WI38 (cell line): ENCODE data around the gene STIMATE.

Experiments used
- H3K4me3 ChIP-seq: 2 replicates; pipeline ENCODE4 v1.5.1; 2011; ENCODE audit warnings: low read depth, mild to moderate bottlenecking, control low read depth, low read length
- CTCF ChIP-seq: IDR thresholded peaks from 2 replicates; pipeline ENCODE4 v1.5.1; 2012; ENCODE audit warnings: low read depth, mild to moderate bottlenecking, control low read depth, low read length

Gene STIMATE

GRCh38 chr3:52813810-52814209, 83.5 kb downstream of the STIMATE start:
- no peak for TF ChIP-seq CTCF
- H3K4me3 ChIP-seq = no peak overlapping the region

- H3K4me3 ChIP-seq = no peak overlapping the region
- no peak for TF ChIP-seq CTCF
Measured at GRCh38 chr3:52811452-52812011, 85.8 kb downstream of the STIMATE start.

GRCh38 chr3:52810923-52811322, 86.4 kb downstream of the STIMATE start:
- TF ChIP-seq CTCF = no peak
- no peak overlapping the region for H3K4me3 ChIP-seq

- no peak for TF ChIP-seq CTCF
Measured at GRCh38 chr3:52809662-52810377, 87.5 kb downstream of the STIMATE start.

GRCh38 chr3:52809149-52809548, 88.2 kb downstream of the STIMATE start:
- no peak for TF ChIP-seq CTCF
- no peak overlapping the region for H3K4me3 ChIP-seq

More at GRCh38 chr3:52809662-52810377, 87.5 kb downstream of the STIMATE start:
- H3K4me3 ChIP-seq = no peak overlapping the region

GRCh38 chr3:52805270-52806039, 91.9 kb downstream of the STIMATE start:
- no peak for TF ChIP-seq CTCF
- H3K4me3 ChIP-seq = no peak overlapping the region

- TF ChIP-seq CTCF = no peak
- H3K4me3 ChIP-seq = no peak overlapping the region
Measured at GRCh38 chr3:52801839-52802238, 95.5 kb downstream of the STIMATE start.
